ENCODE measurements around the gene HDX.

- no peak for TF ChIP-seq POLR2AphosphoS5 (IDR thresholded peaks at IDR 0.05)
- TF ChIP-seq CTCF (IDR thresholded peaks at IDR 0.05): no peak
- no peak for TF ChIP-seq POLR2A (IDR thresholded peaks at IDR 0.05)
- TF ChIP-seq EP300 (IDR thresholded peaks at IDR 0.05): no peak
Measured at GRCh38 chrX:84318661-84319060, 183.6 kb downstream of the HDX start.

Data from gastroesophageal sphincter (tissue), 3 donors.